Measurements from ENCODE around the gene PTPN20. TPM values are rescaled to one million over a fixed set of nuclear protein-coding genes. Genes with fewer than 3 reads are reported as not detected.

PTPN20 gene
- total RNA-seq, 2 experiments from 2014 or later, result 2.2 to 2.5 TPM

- H3K9me3 Mint-ChIP-seq, result peaks cover 2% of the 10 kb centered on the region
- intact Hi-C loops (cut with DNase I, micrococcal nuclease), result no loop called here
- Histone ChIP-seq H3K27ac (ENCODE audit: low read depth in 1 of 2, low read length in 2 of 2) (no peak overlapping the region), H3K9me3 (ENCODE audit: control insufficient read depth in 1 of 2, insufficient read depth in 1 of 2, low read length in 2 of 2) (peaks cover 5 to 12% of the 10 kb centered on the region in 2 experiments), H3K27me3 (ENCODE audit: control insufficient read depth in 1 of 2, insufficient read depth in 2 of 2, low read length in 2 of 2) (peaks cover 0 to 4% of the 10 kb centered on the region in 2 experiments), H3K4me1 (ENCODE audit: insufficient read depth, low read length) (no peaks in the 10 kb centered on the region), H3K36me3 (ENCODE audit: insufficient read depth, low read length) (no peaks in the 10 kb centered on the region), H3K4me3 (ENCODE audit: low read length) (no peak overlapping the region)
- ATAC-seq (ENCODE audit: poor library complexity) (no peak), DNase-seq (no peak)
- no peaks in the 10 kb centered on the region for H3K4me1 Mint-ChIP-seq (ENCODE audit: low read depth)
- ChIA-PET POLR2A (no interaction called here), CTCF (no interaction called here)
- H3K27me3 Mint-ChIP-seq, result peaks cover 10% of the 10 kb centered on the region
- no peak overlapping the region for H3K27ac Mint-ChIP-seq
- no peak overlapping the region for H3K4me3 Mint-ChIP-seq
- TF ChIP-seq, protein P1, sequence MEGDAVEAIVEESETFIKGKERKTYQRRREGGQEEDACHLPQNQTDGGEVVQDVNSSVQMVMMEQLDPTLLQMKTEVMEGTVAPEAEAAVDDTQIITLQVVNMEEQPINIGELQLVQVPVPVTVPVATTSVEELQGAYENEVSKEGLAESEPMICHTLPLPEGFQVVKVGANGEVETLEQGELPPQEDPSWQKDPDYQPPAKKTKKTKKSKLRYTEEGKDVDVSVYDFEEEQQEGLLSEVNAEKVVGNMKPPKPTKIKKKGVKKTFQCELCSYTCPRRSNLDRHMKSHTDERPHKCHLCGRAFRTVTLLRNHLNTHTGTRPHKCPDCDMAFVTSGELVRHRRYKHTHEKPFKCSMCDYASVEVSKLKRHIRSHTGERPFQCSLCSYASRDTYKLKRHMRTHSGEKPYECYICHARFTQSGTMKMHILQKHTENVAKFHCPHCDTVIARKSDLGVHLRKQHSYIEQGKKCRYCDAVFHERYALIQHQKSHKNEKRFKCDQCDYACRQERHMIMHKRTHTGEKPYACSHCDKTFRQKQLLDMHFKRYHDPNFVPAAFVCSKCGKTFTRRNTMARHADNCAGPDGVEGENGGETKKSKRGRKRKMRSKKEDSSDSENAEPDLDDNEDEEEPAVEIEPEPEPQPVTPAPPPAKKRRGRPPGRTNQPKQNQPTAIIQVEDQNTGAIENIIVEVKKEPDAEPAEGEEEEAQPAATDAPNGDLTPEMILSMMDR (IDR thresholded peaks at IDR 0.05), result no peak
- H3K36me3 Mint-ChIP-seq (ENCODE audit: low read depth), result no peaks in the 10 kb centered on the region
These were observed 84.0 kb downstream of the PTPN20 start for GRCh38 chr10:46995234-46995633.

DNA sequence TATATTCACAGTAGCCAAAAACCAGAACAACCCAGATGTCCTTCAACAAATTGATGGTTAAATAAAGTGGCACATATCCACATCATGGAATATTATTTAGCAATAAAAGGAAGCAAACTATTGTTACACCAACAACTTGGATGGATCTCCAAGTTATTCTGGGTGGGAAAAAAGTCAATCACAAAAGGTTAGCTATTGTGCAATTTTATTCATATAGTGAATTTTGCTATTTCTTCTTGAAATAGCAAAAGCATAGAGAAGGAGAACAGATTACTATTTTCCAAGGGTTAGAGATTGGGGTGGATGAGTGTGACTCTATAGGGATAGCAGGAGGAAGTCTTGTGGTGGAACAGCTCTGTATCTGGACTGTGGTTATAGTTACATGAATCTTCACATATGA, 87.0 kb downstream of the PTPN20 start:
- H3K9me3 Mint-ChIP-seq, result peaks cover 2% of the 10 kb centered on the region
- POLR2A ChIA-PET, result no interaction called here

DNA sequence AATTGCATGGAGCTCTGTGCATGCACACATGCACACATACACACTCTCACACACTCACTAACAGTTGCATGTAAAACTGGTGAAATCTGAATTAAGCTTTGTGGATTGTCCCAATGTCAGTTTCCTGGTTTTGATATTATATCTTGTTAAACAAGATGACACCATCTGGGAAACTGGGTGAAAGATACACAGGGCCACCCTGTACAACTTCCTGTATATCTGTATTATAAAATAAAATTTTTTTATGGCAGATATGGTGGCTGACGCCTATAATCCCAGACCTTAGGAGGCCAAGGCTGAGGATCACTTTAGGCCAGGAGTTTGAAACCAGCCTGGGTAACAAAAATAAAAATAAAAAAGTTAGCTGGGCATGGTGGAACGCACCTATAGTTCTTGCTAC, 87.4 kb downstream of the PTPN20 start:
- H3K27ac ChIP-seq (ENCODE audit: low read depth in 1 of 2, low read length in 2 of 2), result no peak overlapping the region
- no peak for ATAC-seq (ENCODE audit: poor library complexity)
- no peak overlapping the region for H3K4me3 ChIP-seq (ENCODE audit: low read length)
- ChIA-PET CTCF (interaction anchor here (1.3 kb wide), 1 partner anchor 8 kb away, joined by 3 read pairs; no protein-coding TSS in a partner anchor), POLR2A (no interaction called here)
- H3K27ac Mint-ChIP-seq, result no peak overlapping the region
- no peak for DNase-seq
- TF ChIP-seq, protein P1 (IDR thresholded peaks at IDR 0.05), result no peak
- no peaks in the 10 kb centered on the region for H3K36me3 Mint-ChIP-seq (ENCODE audit: low read depth)
- no peaks in the 10 kb centered on the region for H3K4me1 Mint-ChIP-seq (ENCODE audit: low read depth)
- peaks cover 0 to 4% of the 10 kb centered on the region in 2 experiments for H3K27me3 ChIP-seq (ENCODE audit: control insufficient read depth in 1 of 2, insufficient read depth in 2 of 2, low read length in 2 of 2)
- intact Hi-C loops (cut with DNase I, micrococcal nuclease), result no loop called here
- H3K4me3 Mint-ChIP-seq, result no peak overlapping the region
- peaks cover 5 to 7% of the 10 kb centered on the region in 2 experiments for H3K9me3 ChIP-seq (ENCODE audit: control insufficient read depth in 1 of 2, insufficient read depth in 1 of 2, low read length in 2 of 2)
- peaks cover 10% of the 10 kb centered on the region for H3K27me3 Mint-ChIP-seq
- peaks cover 2% of the 10 kb centered on the region for H3K9me3 Mint-ChIP-seq
- no peaks in the 10 kb centered on the region for H3K36me3 ChIP-seq (ENCODE audit: insufficient read depth, low read length)
- H3K4me1 ChIP-seq (ENCODE audit: insufficient read depth, low read length), result no peaks in the 10 kb centered on the region

More for the DNA sequence above, 87.0 kb downstream of the PTPN20 start:
- no peaks in the 10 kb centered on the region for H3K36me3 ChIP-seq (ENCODE audit: insufficient read depth, low read length)
- no peak for ATAC-seq (ENCODE audit: poor library complexity)
- no peak overlapping the region for H3K27ac Mint-ChIP-seq
- no peaks in the 10 kb centered on the region for H3K4me1 ChIP-seq (ENCODE audit: insufficient read depth, low read length)
- no peak overlapping the region for H3K4me3 Mint-ChIP-seq
- H3K4me3 ChIP-seq (ENCODE audit: low read length), result no peak overlapping the region
- CTCF ChIA-PET, result interaction anchor here (1.3 kb wide), 1 partner anchor 8 kb away, joined by 3 read pairs; no protein-coding TSS in a partner anchor
- no peak for DNase-seq
- peaks cover 10% of the 10 kb centered on the region for H3K27me3 Mint-ChIP-seq
- intact Hi-C loops (cut with DNase I, micrococcal nuclease), result no loop called here
- H3K4me1 Mint-ChIP-seq (ENCODE audit: low read depth), result no peaks in the 10 kb centered on the region
- H3K27me3 ChIP-seq (ENCODE audit: control insufficient read depth in 1 of 2, insufficient read depth in 2 of 2, low read length in 2 of 2), result peaks cover 0 to 4% of the 10 kb centered on the region in 2 experiments
- no peaks in the 10 kb centered on the region for H3K36me3 Mint-ChIP-seq (ENCODE audit: low read depth)
- H3K27ac ChIP-seq (ENCODE audit: low read depth in 1 of 2, low read length in 2 of 2), result no peak overlapping the region
- TF ChIP-seq, protein P1 (IDR thresholded peaks at IDR 0.05), result no peak
- peaks cover 5 to 9% of the 10 kb centered on the region in 2 experiments for H3K9me3 ChIP-seq (ENCODE audit: control insufficient read depth in 1 of 2, insufficient read depth in 1 of 2, low read length in 2 of 2)
